SK-N-SH treated with all-trans-retinoic acid at 6 μM for 48 hours (cell line): ENCODE results near the gene GAK.

Experiments
- RARB ChIP-seq: fragments of 250-450 bp; sonication (Bioruptor Pico); IDR thresholded peaks from 2 replicates; pipeline ENCODE4 v1.8.0; 2021; ENCODE audit warnings: mild to moderate bottlenecking, moderate library complexity
- ZFP30 ChIP-seq: fragments of 450-650 bp; formaldehyde crosslinking; IDR thresholded peaks from 2 replicates; pipeline ENCODE4 v1.5.0; 2022; ENCODE audit warnings: mild to moderate bottlenecking, moderate library complexity
- ZNF565 ChIP-seq: fragments of 450-650 bp; formaldehyde crosslinking; conservative IDR thresholded peaks from 2 replicates; pipeline ENCODE4 v1.5.0; 2020; ENCODE audit warnings: low read depth, mild to moderate bottlenecking, moderate library complexity
- TF ChIP-seq, protein P1 (sequence below): fragments of 250-450 bp; sonication (Bioruptor Pico); IDR thresholded peaks from 2 replicates; pipeline ENCODE4 v1.8.0; 2021; ENCODE audit warnings: low read depth, mild to moderate bottlenecking, moderate library complexity, borderline replicate concordance
- TF ChIP-seq, protein P2 (sequence below): fragments of 250-450 bp; sonication (Bioruptor Pico); IDR thresholded peaks from 2 replicates; pipeline ENCODE4 v1.5.0; 2020; ENCODE audit warnings: mild to moderate bottlenecking, moderate library complexity

DNA sequence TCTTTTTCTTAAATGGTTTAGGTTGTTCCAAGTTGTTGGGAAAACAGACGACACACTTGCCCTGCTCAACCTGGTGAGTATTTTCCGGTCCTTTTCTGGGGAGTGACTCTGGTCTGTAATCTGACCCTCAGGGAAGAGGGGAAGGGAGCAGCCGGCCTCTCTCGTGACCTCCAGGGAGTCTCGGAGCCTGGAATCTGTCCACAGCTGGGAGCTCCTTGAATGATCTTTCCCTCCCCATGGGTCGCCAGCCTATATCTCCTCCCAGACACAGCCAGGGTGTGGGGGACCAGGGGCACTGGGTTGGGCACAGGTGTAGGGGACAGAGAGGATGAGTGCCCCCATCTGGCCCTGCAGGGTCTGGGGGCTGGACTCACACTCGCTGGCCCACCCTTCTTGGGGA lies 19.1 kb upstream of the GAK start:
- no peak for TF ChIP-seq ZFP30
- no peak for TF ChIP-seq RARB (CRISPR knock-in tag)
- TF ChIP-seq, protein P1, sequence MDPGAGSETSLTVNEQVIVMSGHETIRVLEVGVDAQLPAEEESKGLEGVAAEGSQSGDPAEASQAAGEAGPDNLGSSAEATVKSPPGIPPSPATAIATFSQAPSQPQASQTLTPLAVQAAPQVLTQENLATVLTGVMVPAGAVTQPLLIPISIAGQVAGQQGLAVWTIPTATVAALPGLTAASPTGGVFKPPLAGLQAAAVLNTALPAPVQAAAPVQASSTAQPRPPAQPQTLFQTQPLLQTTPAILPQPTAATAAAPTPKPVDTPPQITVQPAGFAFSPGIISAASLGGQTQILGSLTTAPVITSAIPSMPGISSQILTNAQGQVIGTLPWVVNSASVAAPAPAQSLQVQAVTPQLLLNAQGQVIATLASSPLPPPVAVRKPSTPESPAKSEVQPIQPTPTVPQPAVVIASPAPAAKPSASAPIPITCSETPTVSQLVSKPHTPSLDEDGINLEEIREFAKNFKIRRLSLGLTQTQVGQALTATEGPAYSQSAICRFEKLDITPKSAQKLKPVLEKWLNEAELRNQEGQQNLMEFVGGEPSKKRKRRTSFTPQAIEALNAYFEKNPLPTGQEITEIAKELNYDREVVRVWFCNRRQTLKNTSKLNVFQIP = no peak
- no peak for TF ChIP-seq ZNF565 (CRISPR knock-in tag)
- TF ChIP-seq, protein P2, sequence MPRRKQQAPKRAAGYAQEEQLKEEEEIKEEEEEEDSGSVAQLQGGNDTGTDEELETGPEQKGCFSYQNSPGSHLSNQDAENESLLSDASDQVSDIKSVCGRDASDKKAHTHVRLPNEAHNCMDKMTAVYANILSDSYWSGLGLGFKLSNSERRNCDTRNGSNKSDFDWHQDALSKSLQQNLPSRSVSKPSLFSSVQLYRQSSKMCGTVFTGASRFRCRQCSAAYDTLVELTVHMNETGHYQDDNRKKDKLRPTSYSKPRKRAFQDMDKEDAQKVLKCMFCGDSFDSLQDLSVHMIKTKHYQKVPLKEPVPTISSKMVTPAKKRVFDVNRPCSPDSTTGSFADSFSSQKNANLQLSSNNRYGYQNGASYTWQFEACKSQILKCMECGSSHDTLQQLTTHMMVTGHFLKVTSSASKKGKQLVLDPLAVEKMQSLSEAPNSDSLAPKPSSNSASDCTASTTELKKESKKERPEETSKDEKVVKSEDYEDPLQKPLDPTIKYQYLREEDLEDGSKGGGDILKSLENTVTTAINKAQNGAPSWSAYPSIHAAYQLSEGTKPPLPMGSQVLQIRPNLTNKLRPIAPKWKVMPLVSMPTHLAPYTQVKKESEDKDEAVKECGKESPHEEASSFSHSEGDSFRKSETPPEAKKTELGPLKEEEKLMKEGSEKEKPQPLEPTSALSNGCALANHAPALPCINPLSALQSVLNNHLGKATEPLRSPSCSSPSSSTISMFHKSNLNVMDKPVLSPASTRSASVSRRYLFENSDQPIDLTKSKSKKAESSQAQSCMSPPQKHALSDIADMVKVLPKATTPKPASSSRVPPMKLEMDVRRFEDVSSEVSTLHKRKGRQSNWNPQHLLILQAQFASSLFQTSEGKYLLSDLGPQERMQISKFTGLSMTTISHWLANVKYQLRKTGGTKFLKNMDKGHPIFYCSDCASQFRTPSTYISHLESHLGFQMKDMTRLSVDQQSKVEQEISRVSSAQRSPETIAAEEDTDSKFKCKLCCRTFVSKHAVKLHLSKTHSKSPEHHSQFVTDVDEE (CRISPR knock-in tag) = no peak
